ENCODE data around the gene SLC26A8.

SLC26A8 gene, protein sequence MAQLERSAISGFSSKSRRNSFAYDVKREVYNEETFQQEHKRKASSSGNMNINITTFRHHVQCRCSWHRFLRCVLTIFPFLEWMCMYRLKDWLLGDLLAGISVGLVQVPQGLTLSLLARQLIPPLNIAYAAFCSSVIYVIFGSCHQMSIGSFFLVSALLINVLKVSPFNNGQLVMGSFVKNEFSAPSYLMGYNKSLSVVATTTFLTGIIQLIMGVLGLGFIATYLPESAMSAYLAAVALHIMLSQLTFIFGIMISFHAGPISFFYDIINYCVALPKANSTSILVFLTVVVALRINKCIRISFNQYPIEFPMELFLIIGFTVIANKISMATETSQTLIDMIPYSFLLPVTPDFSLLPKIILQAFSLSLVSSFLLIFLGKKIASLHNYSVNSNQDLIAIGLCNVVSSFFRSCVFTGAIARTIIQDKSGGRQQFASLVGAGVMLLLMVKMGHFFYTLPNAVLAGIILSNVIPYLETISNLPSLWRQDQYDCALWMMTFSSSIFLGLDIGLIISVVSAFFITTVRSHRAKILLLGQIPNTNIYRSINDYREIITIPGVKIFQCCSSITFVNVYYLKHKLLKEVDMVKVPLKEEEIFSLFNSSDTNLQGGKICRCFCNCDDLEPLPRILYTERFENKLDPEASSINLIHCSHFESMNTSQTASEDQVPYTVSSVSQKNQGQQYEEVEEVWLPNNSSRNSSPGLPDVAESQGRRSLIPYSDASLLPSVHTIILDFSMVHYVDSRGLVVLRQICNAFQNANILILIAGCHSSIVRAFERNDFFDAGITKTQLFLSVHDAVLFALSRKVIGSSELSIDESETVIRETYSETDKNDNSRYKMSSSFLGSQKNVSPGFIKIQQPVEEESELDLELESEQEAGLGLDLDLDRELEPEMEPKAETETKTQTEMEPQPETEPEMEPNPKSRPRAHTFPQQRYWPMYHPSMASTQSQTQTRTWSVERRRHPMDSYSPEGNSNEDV

DNA sequence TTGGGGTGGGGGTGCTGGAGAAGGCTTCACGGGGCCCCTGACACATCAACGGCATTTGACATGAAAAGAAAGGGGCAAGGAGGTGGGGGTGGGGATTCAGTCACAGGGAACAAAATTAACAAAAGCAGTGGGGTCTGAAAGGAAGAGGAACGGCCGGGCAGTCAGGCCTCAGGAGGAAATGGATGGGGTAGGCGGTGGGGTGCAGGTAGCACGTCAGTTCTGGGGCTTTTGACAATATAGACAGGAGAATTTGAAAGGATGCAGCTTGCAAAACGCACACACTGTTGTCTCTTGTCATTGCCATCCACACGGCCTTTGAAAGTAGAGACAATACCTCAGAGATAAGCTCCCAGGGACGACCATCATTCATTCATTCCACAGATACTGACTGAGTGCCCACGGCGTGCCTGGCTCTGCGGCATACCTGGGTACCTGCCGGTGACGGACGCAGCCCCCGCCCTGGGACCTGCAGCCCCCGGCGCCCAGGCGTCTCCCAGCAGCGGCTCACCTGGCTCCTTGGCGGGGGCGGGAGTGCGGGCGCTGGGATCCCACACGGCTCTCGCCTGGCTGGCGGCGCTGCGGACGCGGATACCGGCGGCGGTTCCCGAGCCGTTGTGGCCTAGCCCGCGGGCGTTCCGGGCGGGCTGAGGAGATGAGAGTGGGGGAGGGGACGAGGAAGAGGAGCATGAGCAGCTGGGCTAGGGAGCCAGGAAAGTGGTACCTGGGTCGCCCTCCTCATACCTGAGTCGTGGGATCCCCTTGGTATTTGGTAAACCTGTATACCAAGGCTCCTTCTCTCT, at the start of gene SLC26A8:
TSS of gene SLC26A8 (minus strand) at position 646 of the 800 bp plus-strand sequence. CDS start 4,934 bp downstream, outside the sequence.
- DNase-seq, result no peak

DNA sequence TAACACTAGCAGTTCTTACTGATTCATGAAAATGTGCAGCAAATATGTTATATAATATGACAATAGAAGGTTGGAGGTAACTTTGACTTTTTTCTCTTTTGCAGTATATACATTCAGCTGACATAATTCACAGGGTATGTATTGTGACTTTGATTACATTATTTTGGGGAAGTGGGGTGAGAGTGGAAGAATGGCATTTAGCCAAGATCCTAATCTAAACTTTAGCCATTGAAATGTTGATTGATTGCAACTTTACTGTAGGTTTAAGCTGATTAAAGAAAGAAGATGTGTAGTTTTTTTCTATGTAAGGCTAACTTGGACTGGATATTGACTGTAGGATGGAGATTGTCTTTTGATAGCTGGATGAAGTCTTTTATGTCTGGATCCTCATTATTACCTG, 49.1 kb upstream of the SLC26A8 start:
- no peak for DNase-seq

DNA sequence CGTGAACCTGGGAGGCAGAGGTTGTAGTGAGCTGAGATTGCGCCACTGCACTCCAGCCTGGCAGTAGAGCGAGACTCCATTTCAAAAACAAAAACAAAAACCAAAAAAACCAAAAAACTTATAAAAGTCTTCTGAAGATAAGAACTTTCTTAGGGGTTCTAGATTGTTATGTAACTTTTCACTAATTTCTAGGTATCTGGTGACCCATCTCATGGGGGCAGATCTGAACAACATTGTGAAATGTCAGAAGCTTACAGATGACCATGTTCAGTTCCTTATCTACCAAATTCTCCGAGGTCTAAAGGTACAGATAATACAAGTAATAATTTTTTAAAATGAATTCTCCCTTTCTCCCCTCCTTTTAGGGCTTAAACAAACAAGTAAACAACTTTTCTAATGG, 48.2 kb upstream of the SLC26A8 start:
- no peak for DNase-seq

DNA sequence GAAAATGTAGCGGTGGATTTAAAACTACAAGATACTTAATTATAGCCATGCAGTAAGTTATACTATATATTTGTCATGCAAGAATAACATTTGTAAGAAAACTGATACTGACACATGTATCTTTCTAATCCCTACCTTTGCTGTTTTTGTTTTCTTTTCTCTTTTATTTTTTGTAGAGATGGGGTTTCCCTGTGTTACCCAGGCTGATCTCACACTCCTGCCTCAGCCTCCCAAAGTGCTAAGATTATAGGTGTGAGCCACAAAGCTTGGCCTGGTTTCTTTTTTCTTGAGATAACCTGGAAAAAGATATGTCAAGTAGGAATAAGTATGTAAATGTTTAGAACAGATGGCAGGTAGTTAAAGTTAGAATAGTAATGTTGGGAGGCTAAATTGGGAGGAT, 47.3 kb upstream of the SLC26A8 start:
- DNase-seq, result no peak

DNA sequence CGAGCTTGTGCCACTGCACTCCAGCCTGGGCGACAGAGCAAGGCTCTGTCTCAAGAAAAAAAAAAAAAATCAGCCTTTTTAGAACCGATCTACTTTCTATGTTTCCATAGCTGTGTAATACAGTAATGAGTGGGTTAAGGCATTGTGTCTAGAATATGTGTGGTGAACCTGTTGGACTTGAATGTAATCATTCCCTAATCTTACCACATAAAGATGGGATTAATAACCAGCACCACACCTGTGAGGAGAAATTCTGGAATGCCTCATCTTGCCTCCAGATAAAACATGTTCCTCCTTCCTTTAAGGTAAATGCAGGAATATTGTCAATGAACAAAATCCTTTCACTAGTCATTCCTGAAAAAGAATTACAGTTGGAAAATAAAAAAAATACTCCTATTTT, 46.8 kb upstream of the SLC26A8 start:
- no peak for DNase-seq

DNA sequence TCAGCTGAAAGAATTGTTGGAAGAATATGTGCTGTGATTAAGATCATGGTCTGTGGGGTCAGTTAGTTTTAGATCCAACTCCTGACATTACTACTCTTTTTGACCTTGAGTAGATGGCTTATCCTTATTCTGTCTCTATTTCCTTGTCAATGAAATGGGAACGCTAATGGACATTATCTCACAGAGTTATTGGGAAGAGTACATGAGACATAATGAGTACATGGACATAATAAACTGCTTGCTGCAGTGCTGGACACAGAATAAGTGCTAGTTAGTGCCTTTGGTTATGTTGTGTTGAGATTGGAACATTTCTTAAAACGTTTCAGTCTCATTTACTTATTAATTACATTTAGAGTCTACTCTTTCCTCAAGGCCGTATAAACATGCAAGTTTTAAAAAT, 45.8 kb upstream of the SLC26A8 start:
- no peak for DNase-seq

DNA sequence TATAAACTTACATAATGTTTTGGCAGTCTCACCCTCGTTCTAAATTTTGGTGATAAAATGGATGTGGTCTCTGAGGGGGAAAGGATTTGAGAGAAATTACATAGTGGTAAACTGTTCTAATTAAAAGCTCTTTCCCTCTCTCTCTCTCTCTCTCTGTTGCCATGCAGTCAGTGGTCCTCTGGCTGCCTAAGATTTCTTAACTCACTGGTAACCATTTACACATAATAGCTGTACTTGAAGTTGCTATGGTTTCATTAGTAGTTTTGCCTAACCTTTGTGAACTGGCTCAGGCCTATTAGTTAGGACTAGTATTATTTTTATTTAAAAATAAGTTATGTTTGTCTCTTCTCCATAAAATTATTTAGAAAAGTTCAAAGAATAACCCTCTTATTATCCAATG, 45.1 kb upstream of the SLC26A8 start:
- DNase-seq, result no peak

DNA sequence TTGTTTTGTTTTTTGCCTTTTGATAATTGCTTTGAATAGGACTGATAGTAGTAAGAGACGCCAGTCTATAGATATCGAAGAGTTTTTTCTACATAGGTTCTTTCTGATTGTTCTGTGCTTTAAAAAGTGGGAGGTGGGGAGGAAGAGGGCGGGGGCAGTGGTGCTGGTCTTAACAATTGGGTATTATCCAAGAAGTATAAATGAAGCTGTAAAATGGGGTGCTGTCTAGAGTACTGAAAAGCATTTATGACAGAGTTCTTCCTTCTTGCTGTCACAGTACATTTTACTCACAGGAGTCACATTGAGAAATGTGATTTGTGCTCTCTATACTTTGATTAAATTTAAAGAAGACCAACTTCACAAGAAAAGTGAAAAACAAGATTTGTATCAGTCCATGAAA, 44.1 kb upstream of the SLC26A8 start:
- DNase-seq, result no peak

DNA sequence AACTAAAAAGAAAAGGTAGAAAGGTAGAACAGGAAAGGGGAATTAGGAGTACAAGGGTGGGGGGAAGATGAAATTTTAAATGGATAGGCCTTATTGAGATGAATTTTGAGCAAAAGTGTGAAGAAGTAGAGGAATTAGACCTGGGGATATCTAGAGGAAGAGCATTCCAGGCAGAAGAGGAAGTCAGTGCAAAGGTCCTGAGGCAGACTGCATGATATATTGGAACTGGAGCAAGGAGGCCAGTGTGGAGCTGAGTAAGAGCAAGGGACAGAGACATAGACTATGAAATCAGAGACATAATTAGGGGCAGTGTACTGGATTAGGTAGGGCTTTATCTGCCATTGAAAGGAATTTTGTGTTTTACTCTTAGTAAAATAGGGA, 43.6 kb upstream of the SLC26A8 start:
- no peak for DNase-seq

DNA sequence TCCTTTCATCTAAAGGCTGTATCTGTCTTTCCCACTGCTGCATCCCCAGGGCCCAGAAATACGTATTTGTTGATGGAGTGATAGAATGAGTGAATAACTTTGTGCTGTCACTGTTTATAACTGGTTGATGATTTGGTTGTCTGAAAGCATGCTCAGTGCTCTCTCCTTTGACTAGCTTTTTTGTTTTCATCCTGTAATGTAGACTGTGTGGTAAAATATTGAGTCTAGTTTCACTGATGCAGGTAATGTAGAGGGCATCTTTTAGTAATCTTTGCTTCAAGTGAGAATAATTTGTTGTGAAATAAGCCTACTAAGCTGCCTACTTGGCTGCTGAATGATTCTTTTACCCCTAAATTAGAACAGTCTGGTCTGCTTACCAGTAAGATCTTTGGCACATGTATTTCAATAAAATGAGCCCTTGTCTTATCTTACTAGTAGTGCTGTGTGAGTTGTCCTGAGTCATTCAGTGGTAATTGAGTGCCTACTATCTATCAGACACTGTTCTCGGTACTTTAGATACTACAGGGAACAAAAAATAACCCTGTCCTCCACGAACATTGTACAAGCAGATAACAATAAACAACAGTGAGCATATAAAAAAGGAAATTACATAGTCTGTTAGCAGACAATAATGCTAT, 43.1 kb upstream of the SLC26A8 start:
- no peak for DNase-seq

DNA sequence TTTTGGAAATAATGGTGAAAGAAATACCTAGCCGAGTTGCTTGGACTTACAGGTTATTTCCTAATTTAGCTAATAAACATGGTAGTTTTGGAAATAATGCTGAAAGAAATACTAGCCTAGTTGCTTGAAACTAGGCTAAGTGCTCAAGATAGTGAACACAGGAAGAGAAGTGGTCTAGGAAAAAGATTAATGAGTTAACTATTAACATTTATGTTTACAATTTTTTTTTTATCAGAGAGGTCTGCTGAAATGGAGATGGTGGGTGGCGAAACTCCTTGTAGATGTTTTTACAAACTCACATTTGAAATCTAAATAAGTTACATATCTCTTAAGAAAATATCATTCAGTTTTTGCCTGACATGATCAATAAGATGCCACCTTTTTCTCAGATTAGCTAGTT, 42.4 kb upstream of the SLC26A8 start:
- no peak for DNase-seq

DNA sequence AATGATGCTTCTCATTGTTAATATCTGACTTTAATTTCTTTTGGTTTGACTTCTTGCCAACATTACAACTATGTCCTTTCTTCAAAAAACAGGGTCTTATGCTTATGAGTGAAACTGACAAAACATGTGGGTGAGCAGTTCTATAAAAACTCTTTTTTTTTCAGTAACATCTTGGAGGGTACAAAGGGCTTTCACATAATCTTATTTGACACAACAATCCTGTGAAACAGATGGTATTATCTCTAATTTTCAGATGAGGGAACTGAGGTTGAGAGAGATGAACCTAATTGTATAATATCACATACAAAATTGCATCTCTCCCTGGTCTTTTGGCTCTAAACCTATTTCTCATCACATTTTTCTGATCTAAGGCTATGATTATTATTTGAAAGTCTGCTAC, 41.5 kb upstream of the SLC26A8 start:
- DNase-seq, result no peak

DNA sequence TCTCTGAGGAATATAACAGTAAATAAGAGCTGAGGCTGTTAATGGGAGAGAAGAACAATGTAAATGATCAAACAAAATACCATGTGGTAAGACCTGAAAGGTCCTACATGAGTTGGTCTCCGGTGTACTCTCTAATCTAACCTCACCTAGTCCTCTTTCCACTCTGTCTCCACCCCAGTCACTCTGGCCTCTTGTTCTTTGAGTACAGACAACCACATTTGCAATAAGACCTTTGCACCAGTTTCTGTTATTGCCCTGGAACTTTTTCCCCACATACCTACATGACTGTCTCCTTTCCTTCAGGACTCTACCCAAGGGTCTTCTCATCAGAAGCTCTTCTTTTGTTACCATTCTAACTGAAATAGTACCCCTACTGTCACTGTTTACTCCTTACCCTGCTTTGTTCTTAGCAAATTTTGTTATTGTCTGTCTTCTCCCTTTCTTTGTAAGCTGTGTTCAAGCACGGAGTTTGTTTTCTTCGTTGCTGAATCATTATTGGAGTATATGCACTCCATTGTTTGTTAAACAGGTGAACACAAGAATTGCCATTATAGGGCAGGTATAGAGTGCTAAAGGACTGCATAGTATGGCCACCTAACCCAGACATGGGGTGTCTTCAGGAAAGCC, 40.4 kb upstream of the SLC26A8 start:
- DNase-seq, result no peak

DNA sequence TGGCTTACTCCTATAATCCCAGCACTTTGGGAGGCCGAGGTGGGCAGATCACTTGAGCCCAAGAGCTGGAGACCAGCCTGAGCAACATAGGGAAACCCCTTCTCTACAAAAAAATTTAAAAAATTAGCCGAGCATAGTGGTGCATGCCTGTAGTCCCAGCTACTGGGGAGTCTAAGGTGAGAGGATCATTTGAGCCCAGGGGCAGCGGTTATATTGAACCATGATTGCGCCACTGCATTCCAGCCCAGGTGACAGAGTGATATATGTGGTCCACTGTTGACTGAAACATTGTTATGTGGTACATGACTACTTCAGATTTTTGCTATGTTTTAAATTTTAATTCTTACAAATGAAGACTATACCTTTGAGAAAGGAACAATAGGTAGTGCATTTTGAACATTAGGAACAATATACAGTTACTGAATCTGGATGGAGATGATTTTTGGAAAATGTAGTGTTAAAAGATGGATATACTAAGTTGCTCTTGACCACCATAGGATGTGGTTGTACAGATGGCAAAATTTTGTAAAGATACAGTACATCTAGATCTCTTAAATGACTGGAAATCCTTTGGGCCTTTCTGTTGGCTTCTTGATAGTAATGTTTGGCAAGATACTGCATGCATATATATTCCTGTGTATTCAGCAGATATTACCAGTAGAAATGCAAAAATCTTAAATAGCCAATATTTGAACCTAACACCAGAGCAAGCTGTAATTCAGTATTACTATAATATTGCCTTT, 39.0 kb upstream of the SLC26A8 start:
- DNase-seq, result no peak

DNA sequence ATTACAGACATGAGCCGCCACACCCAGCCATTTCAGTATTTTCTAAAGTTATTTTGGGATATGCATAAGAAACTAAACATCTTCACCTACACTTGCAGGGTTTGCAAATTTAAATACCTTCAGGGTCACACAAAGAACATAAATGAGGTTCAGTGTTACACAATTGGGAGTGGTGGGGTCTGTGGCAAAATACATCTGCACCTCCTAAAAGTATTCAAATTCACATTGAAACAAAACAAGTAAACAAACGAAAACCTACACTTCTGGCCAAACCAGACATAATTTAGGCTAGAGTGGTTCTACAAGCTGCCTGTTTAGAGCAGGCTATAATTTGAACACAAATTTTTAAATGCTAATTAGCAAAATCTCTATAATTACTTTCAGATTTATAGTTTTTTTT, 37.8 kb upstream of the SLC26A8 start:
- DNase-seq, result no peak

DNA sequence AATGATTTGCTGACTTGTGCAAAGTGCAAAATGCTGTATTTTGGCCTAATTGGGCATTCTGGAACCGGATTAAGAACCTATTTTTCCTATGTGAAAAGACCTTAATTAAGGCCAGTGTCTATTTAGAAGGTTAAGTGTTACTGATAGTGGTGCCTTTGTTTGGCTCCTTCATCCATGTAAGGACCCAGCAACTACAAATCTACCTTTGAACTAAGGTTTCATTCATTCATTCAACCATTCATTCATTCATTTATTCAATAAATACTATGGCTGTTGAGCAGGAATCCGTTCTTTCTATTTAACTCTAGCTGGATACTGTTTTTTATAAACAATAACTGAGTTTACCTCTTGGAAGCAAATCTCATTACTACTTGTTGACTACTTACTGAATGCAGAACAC, 36.8 kb upstream of the SLC26A8 start:
- DNase-seq, result no peak

DNA sequence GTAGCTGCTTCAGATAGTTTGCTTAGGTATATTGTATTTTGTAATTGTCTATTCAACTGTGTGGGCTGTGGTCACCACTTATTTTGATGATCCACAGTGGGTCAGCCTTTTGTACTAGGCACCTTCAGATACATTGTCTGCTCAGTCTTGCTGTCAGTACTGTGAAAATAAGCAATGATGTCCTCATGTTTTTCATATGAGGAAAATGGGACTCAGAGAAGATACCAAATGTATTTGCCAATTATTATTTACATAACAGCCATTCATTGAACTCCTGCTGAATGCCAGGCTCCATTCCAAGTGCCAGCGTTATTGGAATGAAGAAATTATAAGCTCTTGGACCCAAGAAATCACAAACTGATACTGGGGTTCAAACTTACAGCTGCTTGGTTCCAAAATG, 31.7 kb upstream of the SLC26A8 start:
- no peak for DNase-seq

DNA sequence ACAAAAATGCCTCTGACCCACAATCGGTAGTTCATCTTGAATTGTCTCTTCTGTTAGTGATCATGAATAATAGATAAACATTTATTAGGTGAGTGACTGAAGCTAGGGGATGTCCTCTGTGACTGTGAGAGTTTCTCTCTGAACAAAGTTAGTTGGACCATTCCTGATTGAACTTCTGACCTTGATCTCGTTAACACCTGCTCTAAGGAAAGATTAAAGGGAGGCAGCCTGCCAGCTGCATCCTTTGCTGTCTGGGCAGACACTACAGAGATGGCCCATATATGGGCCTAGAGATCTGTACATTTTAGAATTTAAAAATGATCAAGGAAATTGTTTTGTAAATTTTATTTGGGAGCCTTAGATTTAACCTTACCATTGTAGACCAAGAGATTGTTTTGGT, 30.5 kb upstream of the SLC26A8 start:
- DNase-seq, result no peak

DNA sequence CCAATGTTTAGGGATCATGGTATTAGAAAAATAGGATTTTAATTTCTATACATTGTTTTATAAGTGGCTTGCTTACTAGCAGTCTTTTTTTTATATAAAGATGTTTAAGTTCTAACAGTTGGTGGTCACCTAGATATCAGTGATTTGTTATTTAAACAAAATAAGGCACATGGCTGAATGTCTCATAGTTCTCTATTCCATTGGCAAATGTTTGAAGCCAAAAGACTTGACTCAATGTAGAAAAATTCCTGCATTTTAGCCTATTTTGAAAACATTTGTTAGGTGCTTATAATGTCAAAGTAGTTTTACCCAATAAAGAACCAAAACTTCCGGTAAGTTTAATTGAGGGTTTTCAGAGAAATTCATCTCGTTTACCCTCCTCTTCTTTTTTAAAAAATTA, 30.0 kb upstream of the SLC26A8 start:
- no peak for DNase-seq

DNA sequence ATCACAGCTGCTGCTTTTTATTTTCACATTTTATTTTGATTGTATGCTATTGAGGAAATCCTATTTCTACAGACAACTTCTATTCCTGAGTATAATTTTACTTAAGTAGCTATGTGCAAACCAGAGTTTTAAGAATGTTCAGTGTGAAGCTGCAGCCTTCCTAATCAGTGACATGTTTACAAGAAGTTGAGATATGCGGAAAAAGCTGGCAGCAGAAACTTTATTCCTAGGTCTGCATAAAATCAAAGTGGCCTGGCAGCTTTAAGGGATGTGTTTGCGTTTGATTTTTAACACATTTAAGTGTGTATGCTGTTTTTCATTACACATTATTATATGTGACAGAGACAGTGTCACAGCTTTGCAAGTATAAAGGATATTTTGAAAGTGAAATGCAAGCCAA, 29.4 kb upstream of the SLC26A8 start:
- DNase-seq, result no peak

DNA sequence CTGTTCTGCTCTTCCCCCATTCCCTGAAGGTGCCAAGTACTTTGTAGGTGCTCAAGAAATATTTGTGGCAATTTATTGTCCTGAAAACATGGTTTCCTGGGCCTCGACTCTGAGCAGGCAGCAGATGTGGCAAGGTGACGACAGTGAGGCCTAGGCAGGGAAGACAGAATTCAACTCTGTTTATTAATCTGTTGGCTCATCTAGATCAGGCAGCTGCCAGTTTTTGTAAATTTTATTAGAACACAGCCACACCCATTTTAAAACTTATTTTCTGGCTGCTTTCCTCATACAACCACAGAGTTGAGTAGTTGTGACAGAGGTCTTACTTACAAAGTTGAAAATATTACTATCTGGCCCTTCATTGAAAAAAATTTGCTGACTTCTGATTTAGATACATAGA, 27.7 kb upstream of the SLC26A8 start:
- no peak for DNase-seq

Data from GF-D8 (cell line).